ENCODE data around the gene COPZ2.

Gene COPZ2

GRCh38 chr17:48064638-48065037, 27.0 kb upstream of the COPZ2 start:
- Mint-ChIP-seq H3K4me1 (no peaks in the 10 kb centered on the region), H3K9me3 (no peaks in the 10 kb centered on the region), H3K36me3 (ENCODE audit: low read depth) (peaks cover 47% of the 10 kb centered on the region), H3K27ac (peak overlapping the region; percentile 42), H3K27me3 (no peaks in the 10 kb centered on the region), H3K4me3 (no peak overlapping the region)
- no peak for ATAC-seq
- DNase-seq, result no peak

GRCh38 chr17:48062273-48062672, 24.7 kb upstream of the COPZ2 start:
- DNase-seq (no peak), ATAC-seq (no peak)
- Mint-ChIP-seq H3K4me1 (no peaks in the 10 kb centered on the region), H3K36me3 (ENCODE audit: low read depth) (peaks cover 61% of the 10 kb centered on the region), H3K27me3 (no peaks in the 10 kb centered on the region), H3K9me3 (no peaks in the 10 kb centered on the region), H3K4me3 (no peak overlapping the region), H3K27ac (no peak overlapping the region)

- no peak for ATAC-seq
- H3K36me3 Mint-ChIP-seq (ENCODE audit: low read depth), result peaks cover 64% of the 10 kb centered on the region
- H3K9me3 Mint-ChIP-seq, result no peaks in the 10 kb centered on the region
Observed at GRCh38 chr17:48060249-48060648, 22.7 kb upstream of the COPZ2 start.

GRCh38 chr17:48059125-48059668, 21.6 kb upstream of the COPZ2 start:
- Mint-ChIP-seq H3K27ac (no peak overlapping the region), H3K4me1 (peaks cover 21% of the 10 kb centered on the region), H3K27me3 (no peaks in the 10 kb centered on the region), H3K9me3 (no peaks in the 10 kb centered on the region), H3K36me3 (ENCODE audit: low read depth) (peaks cover 61% of the 10 kb centered on the region), H3K4me3 (no peak overlapping the region)
- ATAC-seq, result no peak
- no peak for DNase-seq

More at GRCh38 chr17:48060249-48060648, 22.7 kb upstream of the COPZ2 start:
- H3K27ac Mint-ChIP-seq, result peak overlapping the region; percentile 49
- no peaks in the 10 kb centered on the region for H3K27me3 Mint-ChIP-seq
- no peak for DNase-seq
- H3K4me1 Mint-ChIP-seq, result peaks cover 16% of the 10 kb centered on the region
- no peak overlapping the region for H3K4me3 Mint-ChIP-seq

- no peak for DNase-seq
- Mint-ChIP-seq H3K36me3 (ENCODE audit: low read depth) (peaks cover 60% of the 10 kb centered on the region), H3K27ac (peak overlapping the region; percentile 64), H3K4me1 (peaks cover 26% of the 10 kb centered on the region), H3K27me3 (no peaks in the 10 kb centered on the region), H3K9me3 (no peaks in the 10 kb centered on the region), H3K4me3 (no peak overlapping the region)
- ATAC-seq, result no peak
Observed at GRCh38 chr17:48058393-48059124, 21.0 kb upstream of the COPZ2 start.

- Mint-ChIP-seq H3K27ac (peak overlapping the region; percentile 60), H3K4me3 (no peak overlapping the region), H3K9me3 (no peaks in the 10 kb centered on the region), H3K27me3 (no peaks in the 10 kb centered on the region), H3K36me3 (ENCODE audit: low read depth) (peaks cover 65% of the 10 kb centered on the region), H3K4me1 (peaks cover 36% of the 10 kb centered on the region)
- DNase-seq, result no peak
- no peak for ATAC-seq
Observed at GRCh38 chr17:48057626-48058025, 20.0 kb upstream of the COPZ2 start.

- no peak for DNase-seq
- no peaks in the 10 kb centered on the region for H3K27me3 Mint-ChIP-seq
- peak overlapping the region; percentile 74 for H3K4me3 Mint-ChIP-seq
- ATAC-seq, result no peak
- H3K27ac Mint-ChIP-seq, result peak overlapping the region; percentile 100
- no peaks in the 10 kb centered on the region for H3K9me3 Mint-ChIP-seq
- peaks cover 43% of the 10 kb centered on the region for H3K4me1 Mint-ChIP-seq
- H3K36me3 Mint-ChIP-seq (ENCODE audit: low read depth), result peaks cover 68% of the 10 kb centered on the region
Observed at GRCh38 chr17:48056879-48057278, 19.3 kb upstream of the COPZ2 start.

- DNase-seq, result no peak
- no peaks in the 10 kb centered on the region for H3K27me3 Mint-ChIP-seq
- H3K36me3 Mint-ChIP-seq (ENCODE audit: low read depth), result peaks cover 68% of the 10 kb centered on the region
- peak overlapping the region; percentile 100 for H3K27ac Mint-ChIP-seq
- H3K9me3 Mint-ChIP-seq, result no peaks in the 10 kb centered on the region
- ATAC-seq, result no peak
- peak overlapping the region; percentile 74 for H3K4me3 Mint-ChIP-seq
- H3K4me1 Mint-ChIP-seq, result peaks cover 49% of the 10 kb centered on the region
Observed at GRCh38 chr17:48056246-48056745, 18.7 kb upstream of the COPZ2 start.

GRCh38 chr17:48055531-48056245, 18.1 kb upstream of the COPZ2 start:
- H3K27me3 Mint-ChIP-seq, result no peaks in the 10 kb centered on the region
- peak overlapping the region; percentile 100 for H3K27ac Mint-ChIP-seq
- H3K36me3 Mint-ChIP-seq (ENCODE audit: low read depth), result peaks cover 71% of the 10 kb centered on the region
- no peaks in the 10 kb centered on the region for H3K9me3 Mint-ChIP-seq
- ATAC-seq (peak; percentile 83), DNase-seq (peak; percentile 68)
- peaks cover 55% of the 10 kb centered on the region for H3K4me1 Mint-ChIP-seq
- peak overlapping the region; percentile 74 for H3K4me3 Mint-ChIP-seq

- no peak for ATAC-seq
- Mint-ChIP-seq H3K9me3 (no peaks in the 10 kb centered on the region), H3K27me3 (no peaks in the 10 kb centered on the region), H3K4me1 (peaks cover 67% of the 10 kb centered on the region), H3K4me3 (peak overlapping the region; percentile 74), H3K27ac (peak overlapping the region; percentile 100), H3K36me3 (ENCODE audit: low read depth) (peaks cover 71% of the 10 kb centered on the region)
- DNase-seq, result no peak
Observed at GRCh38 chr17:48054238-48055185, 16.9 kb upstream of the COPZ2 start.

- Mint-ChIP-seq H3K4me1 (peaks cover 73% of the 10 kb centered on the region), H3K4me3 (no peak overlapping the region), H3K9me3 (no peaks in the 10 kb centered on the region), H3K27ac (peak overlapping the region; percentile 74), H3K36me3 (ENCODE audit: low read depth) (peaks cover 69% of the 10 kb centered on the region), H3K27me3 (no peaks in the 10 kb centered on the region)
- ATAC-seq (no peak), DNase-seq (no peak)
Observed at GRCh38 chr17:48053758-48054237, 16.2 kb upstream of the COPZ2 start.

- Mint-ChIP-seq H3K27me3 (no peaks in the 10 kb centered on the region), H3K4me1 (peaks cover 75% of the 10 kb centered on the region), H3K27ac (peak overlapping the region; percentile 74), H3K36me3 (ENCODE audit: low read depth) (peaks cover 64% of the 10 kb centered on the region), H3K4me3 (peak overlapping the region; percentile 42), H3K9me3 (no peaks in the 10 kb centered on the region)
- ATAC-seq (no peak), DNase-seq (no peak)
Observed at GRCh38 chr17:48052956-48053757, 15.6 kb upstream of the COPZ2 start.

GRCh38 chr17:48051706-48052486, 14.3 kb upstream of the COPZ2 start:
- Mint-ChIP-seq H3K27ac (peak overlapping the region; percentile 19), H3K9me3 (no peaks in the 10 kb centered on the region), H3K36me3 (ENCODE audit: low read depth) (peaks cover 55% of the 10 kb centered on the region), H3K27me3 (no peaks in the 10 kb centered on the region), H3K4me1 (peaks cover 79% of the 10 kb centered on the region), H3K4me3 (peak overlapping the region; percentile 99)
- ATAC-seq, result no peak
- no peak for DNase-seq
